22Rv1 (cell line): ENCODE measurements around the gene ULK4.

Experiments used
- H3K27ac ChIP-seq: fragments of 450-650 bp; 2 replicates; pipeline ENCODE4 v1.5.1; 2017
- CTCF ChIP-seq: fragments of 450-650 bp; IDR thresholded peaks from 2 replicates; pipeline ENCODE4 v1.5.1; 2017; ENCODE audit warnings: mild to moderate bottlenecking
- ZFX ChIP-seq: fragments of 450-650 bp; IDR thresholded peaks from 2 replicates; pipeline ENCODE4 v1.6.1; 2017; ENCODE audit warnings: antibody characterized with exemption, borderline replicate concordance

ULK4 gene

GRCh38 chr3:41836360-41837134 lies 125.4 kb downstream of the ULK4 start:
- TF ChIP-seq CTCF (no peak), ZFX (no peak)
- H3K27ac ChIP-seq: no peak overlapping the region

GRCh38 chr3:41833628-41834027 lies 128.3 kb downstream of the ULK4 start:
- TF ChIP-seq CTCF (no peak), ZFX (no peak)
- H3K27ac ChIP-seq: no peak overlapping the region

- no peak overlapping the region for H3K27ac ChIP-seq
- TF ChIP-seq CTCF (no peak), ZFX (no peak)
Observed at GRCh38 chr3:41819236-41819635, 142.7 kb downstream of the ULK4 start.

- TF ChIP-seq CTCF (no peak), ZFX (no peak)
Observed at GRCh38 chr3:41808618-41809017, 153.3 kb downstream of the ULK4 start.

GRCh38 chr3:41808152-41808551 lies 153.8 kb downstream of the ULK4 start:
- no peak overlapping the region for H3K27ac ChIP-seq
- TF ChIP-seq CTCF (no peak), ZFX (no peak)

More at GRCh38 chr3:41808618-41809017, 153.3 kb downstream of the ULK4 start:
- no peak overlapping the region for H3K27ac ChIP-seq

GRCh38 chr3:41794748-41795589 lies 166.9 kb downstream of the ULK4 start:
- TF ChIP-seq ZFX (no peak), CTCF (no peak)
- H3K27ac ChIP-seq: no peak overlapping the region

GRCh38 chr3:41792806-41793205 lies 169.1 kb downstream of the ULK4 start:
- H3K27ac ChIP-seq: no peak overlapping the region

More at GRCh38 chr3:41792806-41793205, 169.1 kb downstream of the ULK4 start:
- no peak for TF ChIP-seq CTCF
